HepG2 (cell line): ENCODE results near the gene UBE2N. TPM values are rescaled to one million over a fixed set of nuclear protein-coding genes. Genes with fewer than 3 reads are reported as not detected.

Source experiments
- ATAC-seq: fragments of 200-7000 bp; cut with Tn5 transposase; 3 replicates; pipeline ENCODE4 v1.9.1; 2020; ENCODE audit warnings: mild to moderate bottlenecking, moderate library complexity
- BruUV-seq: library from RNA; stranded (reverse); fragments of 400-500 nt; replicated peaks from 2 replicates; lab custom pipeline; 2021; lab: Mats Ljungman, UMichigan
- CTCF ChIA-PET: fragments of 300-600 bp; formaldehyde crosslinking; extraction: SDS; loops from one replicate; lab custom pipeline; 2021; ENCODE audit warnings: low total read pairs, inconsistent platforms, low intra/inter-chr PET ratio; lab: Yijun Ruan, JAX
- POLR2A ChIA-PET: fragments of 350-600 bp; sonication (Branson Sonifier 250); formaldehyde crosslinking; loops from one replicate; lab custom pipeline; 2020; ENCODE audit warnings: antibody characterized with exemption, inconsistent platforms; lab: Yijun Ruan, JAX
- DNase-seq: peaks from one replicate; pipeline ENCODE4 v3.0.0-alpha.2; 2015; ENCODE audit warnings: low spot score
- FAIRE-seq: peaks from 3 replicates; lab custom pipeline; 2011; peaks lifted over from hg19 to GRCh38; lab: Jason Lieb, UNC
- H2AFZ ChIP-seq: one replicate; pipeline ENCODE4 v1.6.1; 2011; ENCODE audit warnings: low read length, inconsistent platforms
- H3K27ac ChIP-seq: fragments of 300-600 bp; 3 replicates; pipeline ENCODE4 v1.8.0; 2011; ENCODE audit warnings: mixed run types, mild to moderate bottlenecking, mixed read lengths, low read length, inconsistent platforms; ENCODE audit not compliant: insufficient read depth; ENCODE audit errors: extremely low read length
- H3K27me3 ChIP-seq, 2 experiments: fragments of 200-600 bp in 1 of 2; 2 replicates in 1 of 2; 3 replicates in 1 of 2; pipeline versions ENCODE4 v1.6.0 to v1.8.0; 2011; ENCODE audit warnings: low read length in 2 of 2, mild to moderate bottlenecking in 2 of 2, moderate library complexity in 2 of 2, inconsistent platforms in 1 of 2; ENCODE audit not compliant: insufficient read depth in 2 of 2, control insufficient read depth in 1 of 2
- H3K36me3 ChIP-seq, 2 experiments: fragments of 200-600 bp in 1 of 2; replicated peaks in 1 of 2; 2 replicates in 1 of 2; 3 replicates in 1 of 2; pipeline versions ENCODE4 v1.5.1 to v1.8.0; 2011; ENCODE audit warnings: low read length in 2 of 2, inconsistent platforms in 1 of 2; ENCODE audit not compliant: insufficient read depth in 2 of 2, control insufficient read depth in 1 of 2
- H3K4me1 ChIP-seq: 2 replicates; pipeline ENCODE4 v1.5.1; 2012; ENCODE audit warnings: low read length, inconsistent platforms; ENCODE audit not compliant: insufficient read depth
- H3K4me2 ChIP-seq: 2 replicates; pipeline ENCODE4 v1.6.0; 2011; ENCODE audit warnings: low read depth, low read length, inconsistent platforms
- H3K4me3 ChIP-seq, 3 experiments: fragments of 200-600 bp in 1 of 3; sonication (generic), shearing (Covaris generic) in 1 of 3; replicated peaks in 1 of 3; 2 replicates each; pipeline ENCODE4 v1.5.1; 2011 to 2016; ENCODE audit warnings: low read length in 3 of 3, inconsistent platforms in 2 of 3, low read depth in 2 of 3, mild to moderate bottlenecking in 2 of 3, control low read depth in 1 of 3, mixed read lengths in 1 of 3; ENCODE audit not compliant: insufficient read depth in 1 of 3
- H3K79me2 ChIP-seq: one replicate; pipeline ENCODE4 v1.6.1; 2011; ENCODE audit warnings: low read length, inconsistent platforms; ENCODE audit not compliant: insufficient read depth
- H3K9ac ChIP-seq: 2 replicates; pipeline ENCODE4 v1.6.0; 2011; ENCODE audit warnings: mild to moderate bottlenecking, low read depth, low read length, inconsistent platforms; ENCODE audit not compliant: insufficient read depth
- H3K9me3 ChIP-seq: 2 replicates; pipeline ENCODE4 v1.5.1; 2012; ENCODE audit warnings: mild to moderate bottlenecking, low read length
- H4K20me1 ChIP-seq: 2 replicates; pipeline ENCODE4 v1.6.0; 2011; ENCODE audit warnings: inconsistent platforms, mild to moderate bottlenecking, low read length, moderate library complexity; ENCODE audit not compliant: insufficient read depth
- ATF7-NPFF ChIP-seq: sonication (generic); formaldehyde crosslinking; IDR thresholded peaks from 2 replicates; pipeline ENCODE4 v1.8.1; 2023; ENCODE audit warnings: mild to moderate bottlenecking, low read depth, missing genetic modification reagents, moderate library complexity
- CBFB ChIP-seq: sonication (generic); formaldehyde crosslinking; IDR thresholded peaks from 2 replicates; pipeline ENCODE4 v1.4.0; 2020; ENCODE audit warnings: missing genetic modification reagents
- GATAD2A ChIP-seq: IDR thresholded peaks from 2 replicates; pipeline ENCODE4 v1.6.1; 2016
- GZF1 ChIP-seq: sonication (generic); formaldehyde crosslinking; IDR thresholded peaks from 2 replicates; pipeline ENCODE4 v1.5.1; 2020; ENCODE audit warnings: mild to moderate bottlenecking, missing genetic modification reagents
- KDM5B ChIP-seq: sonication (generic); formaldehyde crosslinking; IDR thresholded peaks from 2 replicates; pipeline ENCODE4 v1.4.0; 2020; ENCODE audit warnings: missing genetic modification reagents, mild to moderate bottlenecking, borderline replicate concordance
- KLF13 ChIP-seq: sonication (generic); formaldehyde crosslinking; IDR thresholded peaks from 2 replicates; pipeline ENCODE4 v1.4.0; 2020; ENCODE audit warnings: mild to moderate bottlenecking, missing genetic modification reagents
- MIXL1 ChIP-seq: IDR thresholded peaks from 2 replicates; pipeline ENCODE4 v1.6.1; 2016
- NR1H2 ChIP-seq: sonication (generic); formaldehyde crosslinking; IDR thresholded peaks from 2 replicates; pipeline ENCODE4 v1.8.1; 2022; ENCODE audit warnings: low read depth, missing genetic modification reagents, borderline replicate concordance
- RNF2 ChIP-seq: fragments of 450-650 bp; conservative IDR thresholded peaks from 2 replicates; pipeline ENCODE4 v1.6.1; 2016; ENCODE audit warnings: low read depth
- SAP130 ChIP-seq: IDR thresholded peaks from 2 replicates; pipeline ENCODE4 v1.6.1; 2016; ENCODE audit warnings: low read depth
- SRY ChIP-seq: sonication (generic); formaldehyde crosslinking; IDR thresholded peaks from 2 replicates; pipeline ENCODE4 v1.8.0; 2022; ENCODE audit warnings: mild to moderate bottlenecking, missing genetic modification reagents
- TAF1 ChIP-seq: sonication (generic); formaldehyde crosslinking; IDR thresholded peaks from 2 replicates; pipeline ENCODE4 v1.4.0; 2020; ENCODE audit warnings: missing genetic modification reagents
- ZFP36L1 ChIP-seq: sonication (generic); formaldehyde crosslinking; IDR thresholded peaks from 2 replicates; pipeline ENCODE4 v1.8.0; 2022; ENCODE audit warnings: mild to moderate bottlenecking, missing genetic modification reagents, moderate library complexity
- ZFP41 ChIP-seq: sonication (generic); formaldehyde crosslinking; IDR thresholded peaks from 2 replicates; pipeline ENCODE4 v1.4.0; 2020; ENCODE audit warnings: mild to moderate bottlenecking, missing genetic modification reagents, borderline replicate concordance
- ZNF180 ChIP-seq: sonication (generic); formaldehyde crosslinking; IDR thresholded peaks from 2 replicates; pipeline ENCODE4 v1.4.0; 2020; ENCODE audit warnings: low read depth, missing genetic modification reagents, borderline replicate concordance
- ZNF558 ChIP-seq: sonication (generic); formaldehyde crosslinking; IDR thresholded peaks from 2 replicates; pipeline ENCODE4 v1.9.0; 2022; ENCODE audit warnings: mild to moderate bottlenecking, missing genetic modification reagents, borderline replicate concordance
- ZNF605 ChIP-seq: sonication (generic); formaldehyde crosslinking; IDR thresholded peaks from 2 replicates; pipeline ENCODE4 v1.8.0; 2022; ENCODE audit warnings: mild to moderate bottlenecking, missing genetic modification reagents
- WGBS: methylation state at CpG from one replicate; pipeline ENCODE4 v1.1.6; 2017; ENCODE audit warnings: low lambda C conversion rate; 5-methylcytosine and 5-hydroxymethylcytosine counted together
- in situ Hi-C: cut with HindIII; loops from 2 replicates; pipeline ENCODE4 v1.10.0; 2017; ENCODE audit warnings: low pct_unique_long_range_greater_than_20kb; ENCODE audit not compliant: extremely low pct_ligation_motif_present
- intact Hi-C: fragments of 100-400 bp; cut with micrococcal nuclease; formaldehyde crosslinking; loops from one replicate; pipeline ENCODE4 v1.10.0; 2022; ENCODE audit not compliant: unreplicated experiment
- polyA plus RNA-seq, 8 experiments: library from polyadenylated mRNA; depleted of rRNA in 3 of 8; stranded (reverse) in 7 of 8; unstranded in 1 of 8; fragments of >200 nt; fragmentation: Illumina TruSeq in 4 of 8; extraction: Trizol in 4 of 8; gene quantifications; 2 replicates each; pipeline versions ENCODE4 v1.2.1 to v1.2.3, GENCODE V29; 2011 to 2016; ENCODE audit warnings: low read depth in 4 of 8, missing spikeins in 1 of 8, mixed read lengths in 1 of 8; ENCODE audit not compliant: insufficient read depth in 1 of 8
- total RNA-seq, 5 experiments: library from RNA; depleted of rRNA; stranded (reverse); fragments of >200 nt; fragmentation: Illumina TruSeq; extraction: Trizol; gene quantifications; 2 replicates each; pipeline ENCODE4 v1.2.3, GENCODE V29; 2016; ENCODE audit warnings: low read depth in 1 of 5
- TF ChIP-seq, protein P1 (sequence below): sonication (generic); formaldehyde crosslinking; conservative IDR thresholded peaks from 2 replicates; pipeline ENCODE4 v1.8.0; 2022; ENCODE audit warnings: low read depth, missing genetic modification reagents
- TF ChIP-seq, protein P2 (sequence below): sonication (generic); formaldehyde crosslinking; IDR thresholded peaks from 2 replicates; pipeline ENCODE4 v1.5.1; 2020; ENCODE audit warnings: mild to moderate bottlenecking, missing genetic modification reagents, borderline replicate concordance
- TF ChIP-seq, protein P3 (sequence below): sonication (generic); formaldehyde crosslinking; IDR thresholded peaks from 2 replicates; pipeline ENCODE4 v1.8.1; 2023; ENCODE audit warnings: missing genetic modification reagents, mild to moderate bottlenecking, borderline replicate concordance
- TF ChIP-seq, protein P4 (sequence below): sonication (generic); formaldehyde crosslinking; IDR thresholded peaks from 2 replicates; pipeline ENCODE4 v1.4.0; 2020; ENCODE audit warnings: missing genetic modification reagents

Gene UBE2N
- total and polyA plus RNA-seq, 2 of the 13 experiments (the other 11 are each of a cell fraction or from before 2014, with no cell fraction given): 188 to 197 TPM

DNA sequence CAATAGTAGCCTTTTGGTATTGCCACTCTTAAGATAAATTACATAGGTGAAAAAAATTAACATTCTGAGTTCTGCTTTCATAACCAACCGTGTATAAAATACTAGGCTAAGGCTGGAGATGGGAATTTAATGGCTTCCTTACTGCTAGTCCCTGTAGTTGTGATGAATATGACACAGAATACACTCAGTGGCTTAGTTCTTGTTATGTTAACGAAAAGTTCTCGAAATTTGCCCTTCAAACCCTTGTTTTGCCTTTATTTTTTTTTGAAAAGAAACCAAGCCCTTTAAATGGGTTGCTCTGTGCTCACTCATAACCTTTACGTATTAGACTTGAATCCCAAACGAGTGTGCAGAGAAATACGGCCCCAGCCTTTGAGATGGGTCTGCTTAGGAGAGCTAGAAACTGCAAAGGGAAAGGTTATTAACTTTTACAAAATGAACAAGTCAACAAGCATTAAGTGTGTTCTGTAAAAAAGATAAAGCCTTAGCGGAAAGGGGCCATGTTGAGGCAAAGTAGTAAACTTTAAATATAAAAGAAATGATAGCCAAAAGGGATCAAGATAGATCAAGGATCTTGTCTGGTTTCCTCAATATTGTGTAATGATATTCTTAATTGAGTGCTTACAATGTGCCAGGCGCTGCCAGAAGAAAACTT, 62.3 kb downstream of the UBE2N start:
- in situ Hi-C loops: loop anchor here (25.0 kb wide), 1 partner anchor 242 kb away; no protein-coding TSS in a partner anchor
- Histone ChIP-seq H3K4me3 (peak overlapping the region; percentile 78 to 88 (median 80)), H3K9ac (peak overlapping the region; percentile 81), H3K36me3 (peaks cover 3 to 12% of the 10 kb centered on the region in 2 experiments; a peak in 3 of 5 replicates), H3K4me1 (peaks cover 54% of the 10 kb centered on the region), H3K4me2 (peak overlapping the region; percentile 64), H3K27me3 (no peaks in the 10 kb centered on the region; a peak in 1 of 5 replicates), H4K20me1 (peaks cover 48% of the 10 kb centered on the region), H3K9me3 (no peaks in the 10 kb centered on the region), H2AFZ (no peak overlapping the region), H3K79me2 (peaks cover 83% of the 10 kb centered on the region), H3K27ac (peak overlapping the region; percentile 64)
- intact Hi-C loops: loop anchor here (2.0 to 5.0 kb wide), 2 partner anchors 252 to 393 kb away; no protein-coding TSS in a partner anchor
- FAIRE-seq: no peak
- BruUV-seq: TSS peak; percentile 67
- DNase-seq: no peak
- CTCF ChIA-PET: no interaction called here
- POLR2A ChIA-PET: no interaction called here
- no peak for ATAC-seq
- 2% methylated on average over 8 of the region's 8 CpGs for WGBS
- TF ChIP-seq ZNF180 (CRISPR knock-in tag): no peak
- TF ChIP-seq ZNF605 (CRISPR knock-in tag): no peak
- no peak for TF ChIP-seq ATF7-NPFF
- TF ChIP-seq, protein P1, sequence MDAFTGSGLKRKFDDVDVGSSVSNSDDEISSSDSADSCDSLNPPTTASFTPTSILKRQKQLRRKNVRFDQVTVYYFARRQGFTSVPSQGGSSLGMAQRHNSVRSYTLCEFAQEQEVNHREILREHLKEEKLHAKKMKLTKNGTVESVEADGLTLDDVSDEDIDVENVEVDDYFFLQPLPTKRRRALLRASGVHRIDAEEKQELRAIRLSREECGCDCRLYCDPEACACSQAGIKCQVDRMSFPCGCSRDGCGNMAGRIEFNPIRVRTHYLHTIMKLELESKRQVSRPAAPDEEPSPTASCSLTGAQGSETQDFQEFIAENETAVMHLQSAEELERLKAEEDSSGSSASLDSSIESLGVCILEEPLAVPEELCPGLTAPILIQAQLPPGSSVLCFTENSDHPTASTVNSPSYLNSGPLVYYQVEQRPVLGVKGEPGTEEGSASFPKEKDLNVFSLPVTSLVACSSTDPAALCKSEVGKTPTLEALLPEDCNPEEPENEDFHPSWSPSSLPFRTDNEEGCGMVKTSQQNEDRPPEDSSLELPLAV (CRISPR knock-in tag): no peak
- 0 out of 2 replicates have a peak, but pooled peaks have one; percentile 3 for TF ChIP-seq SAP130
- TF ChIP-seq RNF2: no peak
- TF ChIP-seq MIXL1: 0 out of 2 replicates have a peak, but pooled peaks have one; percentile 14
- peak; percentile 89; the same call in 1 of the 2 replicates for TF ChIP-seq GZF1 (CRISPR knock-in tag)
- TF ChIP-seq KLF13: no peak
- TF ChIP-seq, protein P2, sequence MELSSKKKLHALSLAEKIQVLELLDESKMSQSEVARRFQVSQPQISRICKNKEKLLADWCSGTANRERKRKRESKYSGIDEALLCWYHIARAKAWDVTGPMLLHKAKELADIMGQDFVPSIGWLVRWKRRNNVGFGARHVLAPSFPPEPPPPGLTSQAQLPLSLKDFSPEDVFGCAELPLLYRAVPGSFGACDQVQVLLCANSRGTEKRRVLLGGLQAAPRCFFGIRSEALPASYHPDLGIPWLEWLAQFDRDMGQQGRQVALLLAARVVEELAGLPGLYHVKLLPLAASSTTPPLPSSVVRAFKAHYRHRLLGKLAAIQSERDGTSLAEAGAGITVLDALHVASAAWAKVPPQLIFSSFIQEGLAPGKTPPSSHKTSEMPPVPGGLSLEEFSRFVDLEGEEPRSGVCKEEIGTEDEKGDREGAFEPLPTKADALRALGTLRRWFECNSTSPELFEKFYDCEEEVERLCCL (CRISPR knock-in tag): no peak
- peak; percentile 33; the same call in 1 of the 2 replicates for TF ChIP-seq TAF1 (CRISPR knock-in tag)
- no peak for TF ChIP-seq CBFB (CRISPR knock-in tag)
- no peak for TF ChIP-seq ZNF558 (CRISPR knock-in tag)
- TF ChIP-seq SRY (CRISPR knock-in tag): no peak
- no peak for TF ChIP-seq ZFP36L1 (CRISPR knock-in tag)
- no peak for TF ChIP-seq ZFP41
- TF ChIP-seq GATAD2A: peak; percentile 16; the same call in 1 of the 2 replicates
- TF ChIP-seq, protein P3, sequence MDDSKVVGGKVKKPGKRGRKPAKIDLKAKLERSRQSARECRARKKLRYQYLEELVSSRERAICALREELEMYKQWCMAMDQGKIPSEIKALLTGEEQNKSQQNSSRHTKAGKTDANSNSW (CRISPR knock-in tag): no peak
- TF ChIP-seq KDM5B (CRISPR knock-in tag): no peak
- TF ChIP-seq, protein P4, sequence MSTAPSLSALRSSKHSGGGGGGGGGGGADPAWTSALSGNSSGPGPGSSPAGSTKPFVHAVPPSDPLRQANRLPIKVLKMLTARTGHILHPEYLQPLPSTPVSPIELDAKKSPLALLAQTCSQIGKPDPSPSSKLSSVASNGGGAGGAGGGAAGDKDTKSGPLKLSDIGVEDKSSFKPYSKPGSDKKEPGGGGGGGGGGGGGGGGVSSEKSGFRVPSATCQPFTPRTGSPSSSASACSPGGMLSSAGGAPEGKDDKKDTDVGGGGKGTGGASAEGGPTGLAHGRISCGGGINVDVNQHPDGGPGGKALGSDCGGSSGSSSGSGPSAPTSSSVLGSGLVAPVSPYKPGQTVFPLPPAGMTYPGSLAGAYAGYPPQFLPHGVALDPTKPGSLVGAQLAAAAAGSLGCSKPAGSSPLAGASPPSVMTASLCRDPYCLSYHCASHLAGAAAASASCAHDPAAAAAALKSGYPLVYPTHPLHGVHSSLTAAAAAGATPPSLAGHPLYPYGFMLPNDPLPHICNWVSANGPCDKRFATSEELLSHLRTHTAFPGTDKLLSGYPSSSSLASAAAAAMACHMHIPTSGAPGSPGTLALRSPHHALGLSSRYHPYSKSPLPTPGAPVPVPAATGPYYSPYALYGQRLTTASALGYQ (CRISPR knock-in tag): no peak
- no peak for TF ChIP-seq NR1H2
